CD1c-positive myeloid dendritic cell (primary cell): ENCODE measurements around the gene KRT14.
"Not testable (repeated sequence)": the region's sequence is repeated elsewhere in the genome, so short reads cannot be mapped to it uniquely, and the experiment has no call there.

Experiments used
- DNase-seq: peaks from one replicate; pipeline ENCODE4 v3.0.0-alpha.2; 2016; ENCODE audit errors: extremely low spot score

The KRT14 gene

DNA sequence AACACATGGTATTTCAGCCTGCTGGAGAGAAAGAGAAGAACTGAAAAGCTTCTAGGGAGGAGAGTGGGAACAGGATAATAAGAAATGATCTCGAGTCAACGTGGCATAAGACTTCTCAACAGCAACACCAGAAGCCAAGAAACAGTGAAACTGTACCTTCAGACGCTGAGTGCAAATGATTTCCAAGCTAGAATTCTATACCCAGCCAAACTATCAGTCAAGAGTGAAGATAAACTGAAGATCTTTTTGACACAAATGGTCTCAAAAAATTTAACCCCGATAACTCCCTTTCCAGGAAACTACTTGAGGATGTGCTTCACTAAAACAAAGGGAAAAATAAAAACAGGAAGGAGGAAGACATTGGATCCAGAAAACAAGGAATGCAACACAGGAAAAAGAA, 20.2 kb upstream of the KRT14 start:
- not testable (repeated sequence) for DNase-seq

GRCh38 chr17:41602524-41602923, 15.8 kb upstream of the KRT14 start:
- no peak for DNase-seq

DNA sequence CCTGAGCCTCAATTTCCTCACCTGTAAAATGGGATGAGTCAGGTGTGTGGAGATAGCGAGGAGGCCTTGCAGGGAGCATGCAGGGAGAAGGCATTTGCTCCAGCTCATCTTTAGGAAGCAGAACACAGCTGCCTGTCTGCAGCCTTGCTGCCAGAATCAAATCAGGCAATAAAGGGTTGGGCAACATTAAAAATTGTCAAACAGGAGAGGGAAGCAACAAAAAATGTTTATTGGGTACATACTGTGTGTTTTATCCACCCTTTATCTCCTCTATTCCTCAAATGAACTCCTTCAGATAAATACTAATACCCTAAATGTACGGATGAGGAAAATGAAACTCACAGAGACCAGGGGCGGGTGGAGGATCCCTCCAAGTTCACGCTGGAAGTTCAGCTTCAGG, 13.6 kb upstream of the KRT14 start:
- DNase-seq = no peak

DNA sequence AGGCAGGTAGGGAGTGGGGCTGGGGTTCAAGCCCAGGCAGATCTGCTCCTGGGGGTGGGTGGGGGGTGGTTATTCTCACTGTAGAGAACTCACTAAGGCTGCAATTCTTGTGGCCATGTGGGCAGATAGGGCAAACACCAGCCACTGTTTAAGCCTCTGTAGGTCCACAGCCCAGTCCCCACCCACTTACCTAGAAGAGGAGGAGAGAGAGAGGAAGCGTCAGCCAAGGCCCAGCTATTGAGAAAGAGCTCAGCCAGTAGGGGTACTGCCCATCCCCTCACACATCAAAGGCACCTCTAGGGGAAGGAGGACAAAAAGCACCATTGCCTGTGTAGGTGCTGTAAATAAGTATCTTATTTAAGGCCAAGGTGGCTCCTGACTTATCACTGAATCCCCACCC, 13.0 kb upstream of the KRT14 start:
- DNase-seq = no peak

GRCh38 chr17:41595585-41595984, 8.9 kb upstream of the KRT14 start:
- DNase-seq = no peak

DNA sequence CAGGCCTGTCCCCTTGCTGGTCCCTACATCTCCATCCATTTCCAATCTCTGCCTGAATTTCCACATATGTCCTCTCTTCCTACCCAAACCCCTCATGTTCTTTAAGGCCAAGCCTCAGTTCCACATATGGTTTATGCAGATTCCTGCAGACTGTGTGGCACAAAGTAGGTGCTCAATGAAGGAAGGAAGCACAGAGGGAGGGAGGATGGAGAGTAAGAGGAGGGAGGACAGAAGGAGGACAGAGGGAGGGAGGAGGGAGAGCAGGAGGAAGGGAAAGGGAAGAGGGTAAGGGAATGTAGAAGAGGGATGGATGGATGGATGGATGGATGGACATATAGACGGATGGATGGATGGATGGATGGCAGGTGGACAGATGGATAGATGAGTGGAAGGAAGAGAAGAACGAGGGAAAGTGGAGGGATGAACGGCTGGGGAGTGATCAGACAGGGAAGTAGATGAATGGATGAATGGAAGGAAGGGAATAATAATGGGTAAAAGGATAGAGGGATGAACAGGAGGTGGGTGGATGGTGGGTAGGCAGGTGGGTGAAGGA, 7.7 kb upstream of the KRT14 start:
- DNase-seq = no peak

DNA sequence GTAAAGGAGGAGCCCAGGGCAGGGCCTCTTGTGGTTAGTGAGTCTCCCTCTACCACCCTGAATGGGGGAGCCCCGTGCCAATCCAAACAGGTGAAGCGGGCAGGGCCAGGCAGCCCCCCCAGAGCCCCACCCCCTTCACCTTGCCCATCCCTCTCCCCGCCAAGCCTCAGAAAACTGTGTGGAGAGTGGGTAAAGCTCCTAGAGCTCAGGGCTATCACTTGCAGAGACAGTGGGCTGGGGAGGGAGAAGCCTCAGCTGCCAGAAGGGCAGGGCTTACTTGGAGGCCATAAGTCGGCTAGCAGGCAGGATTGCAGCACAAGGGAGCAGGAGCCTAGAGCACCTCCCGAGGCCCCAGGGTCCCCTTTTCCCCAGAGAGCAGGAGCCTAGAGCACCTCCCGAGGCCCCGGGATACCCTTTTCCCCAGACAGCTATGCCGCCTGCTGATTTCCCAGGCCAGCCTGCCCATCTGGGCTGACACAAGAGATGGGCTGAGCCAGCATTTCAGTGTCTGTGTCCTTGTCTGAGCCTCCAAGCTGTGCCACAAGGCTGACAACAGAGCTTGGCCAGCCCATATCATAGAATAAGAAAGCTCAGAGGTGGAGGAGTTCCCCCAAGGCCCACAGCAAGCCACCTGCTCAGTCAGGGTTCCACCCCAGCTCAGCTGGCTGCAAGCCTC, 6.7 kb upstream of the KRT14 start:
- no peak for DNase-seq

GRCh38 chr17:41592601-41593305, 6.1 kb upstream of the KRT14 start:
- no peak for DNase-seq

DNA sequence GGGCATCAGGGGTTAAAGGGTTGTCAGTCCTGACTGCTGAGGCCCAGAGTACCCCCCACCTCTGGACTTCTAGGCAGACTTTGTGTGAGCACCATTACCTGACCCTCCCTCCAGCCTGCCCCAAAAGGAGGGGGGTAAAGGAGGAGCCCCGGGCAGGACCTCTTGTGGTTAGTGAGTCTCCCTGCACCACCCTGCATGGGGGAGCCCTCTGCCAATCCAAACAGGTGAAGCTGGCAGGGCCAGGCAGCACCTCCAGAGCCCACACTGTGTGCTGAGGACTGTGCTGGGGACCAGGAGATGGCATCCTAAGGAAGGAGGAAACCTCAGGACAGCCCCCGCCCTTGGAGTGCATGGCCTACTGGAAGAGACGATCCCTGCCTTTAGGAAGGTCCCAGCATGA, 2.6 kb upstream of the KRT14 start:
- no peak for DNase-seq

- no peak for DNase-seq
Measured at GRCh38 chr17:41588126-41588810, 1.6 kb upstream of the KRT14 start.

DNA sequence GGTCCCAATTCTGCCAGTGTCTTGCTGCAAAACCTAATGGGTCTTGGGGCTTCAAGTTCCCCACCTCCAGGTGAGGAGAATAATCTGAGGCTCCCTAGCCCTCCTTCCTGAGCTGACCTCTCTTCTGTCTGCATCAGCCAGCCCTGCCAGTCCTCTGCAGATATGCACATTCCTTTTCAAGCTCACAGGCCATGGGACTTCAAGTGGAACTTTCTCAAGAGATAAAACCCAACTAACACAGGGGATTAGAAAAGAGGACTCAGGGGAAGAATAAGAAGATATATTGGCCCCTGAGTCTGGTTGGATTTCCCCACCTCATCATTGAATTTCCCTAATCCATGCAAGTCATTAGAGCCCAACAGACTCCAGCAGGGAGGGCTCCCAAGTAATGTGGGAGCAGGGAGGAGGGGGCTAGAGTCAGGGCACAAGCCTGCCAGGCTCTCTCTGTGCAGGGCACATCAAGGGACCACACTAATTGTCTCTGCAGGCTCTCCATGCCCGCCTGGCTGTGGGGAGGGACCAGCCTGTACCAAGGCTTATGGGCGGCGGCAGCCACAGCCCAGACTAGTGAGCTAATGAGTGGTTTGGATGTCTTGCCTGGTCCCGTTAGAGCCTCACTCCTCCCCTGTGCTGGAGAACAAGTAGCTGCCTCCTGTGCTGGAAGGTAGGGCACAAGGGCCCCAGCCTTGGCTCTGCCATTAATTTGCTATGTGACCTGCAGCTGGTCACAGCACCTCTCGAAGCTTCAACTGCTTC, 1.2 kb downstream of the KRT14 start:
- no peak for DNase-seq

DNA sequence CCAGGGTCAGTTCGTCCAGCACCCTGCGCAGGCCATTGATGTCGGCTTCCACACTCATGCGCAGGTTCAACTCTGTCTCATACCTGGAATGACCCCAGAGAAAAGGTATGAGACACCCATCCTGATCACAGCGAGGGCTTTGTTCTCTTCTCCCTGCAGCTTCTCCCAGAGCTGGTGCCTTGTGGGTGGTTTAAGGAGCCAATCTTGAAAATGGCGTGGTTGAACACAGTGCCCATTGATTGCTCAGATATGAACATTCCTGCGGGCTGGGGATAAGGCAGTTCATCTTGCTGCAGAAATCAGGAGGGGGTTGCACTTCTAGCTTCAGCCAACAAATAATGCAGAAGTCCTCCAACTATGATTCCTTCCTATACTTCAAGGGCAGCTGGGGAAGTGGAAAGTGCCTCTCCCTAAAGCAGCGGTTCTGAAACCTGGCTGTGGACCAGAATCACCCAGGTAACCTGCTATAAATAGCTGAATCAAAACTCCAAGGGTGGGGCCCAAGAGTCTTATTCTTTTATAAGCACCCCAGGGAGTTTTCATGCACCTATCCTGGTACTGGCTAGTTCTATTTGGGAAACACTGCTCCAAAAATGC, 2.3 kb downstream of the KRT14 start:
- DNase-seq = not testable (repeated sequence)

- DNase-seq = no peak
Measured at GRCh38 chr17:41583137-41584127, 3.3 kb downstream of the KRT14 start.

- not testable (repeated sequence) for DNase-seq
Measured at GRCh38 chr17:41582061-41582968, 4.4 kb downstream of the KRT14 start.

GRCh38 chr17:41581366-41582060, 5.2 kb downstream of the KRT14 start:
- DNase-seq = no peak

DNA sequence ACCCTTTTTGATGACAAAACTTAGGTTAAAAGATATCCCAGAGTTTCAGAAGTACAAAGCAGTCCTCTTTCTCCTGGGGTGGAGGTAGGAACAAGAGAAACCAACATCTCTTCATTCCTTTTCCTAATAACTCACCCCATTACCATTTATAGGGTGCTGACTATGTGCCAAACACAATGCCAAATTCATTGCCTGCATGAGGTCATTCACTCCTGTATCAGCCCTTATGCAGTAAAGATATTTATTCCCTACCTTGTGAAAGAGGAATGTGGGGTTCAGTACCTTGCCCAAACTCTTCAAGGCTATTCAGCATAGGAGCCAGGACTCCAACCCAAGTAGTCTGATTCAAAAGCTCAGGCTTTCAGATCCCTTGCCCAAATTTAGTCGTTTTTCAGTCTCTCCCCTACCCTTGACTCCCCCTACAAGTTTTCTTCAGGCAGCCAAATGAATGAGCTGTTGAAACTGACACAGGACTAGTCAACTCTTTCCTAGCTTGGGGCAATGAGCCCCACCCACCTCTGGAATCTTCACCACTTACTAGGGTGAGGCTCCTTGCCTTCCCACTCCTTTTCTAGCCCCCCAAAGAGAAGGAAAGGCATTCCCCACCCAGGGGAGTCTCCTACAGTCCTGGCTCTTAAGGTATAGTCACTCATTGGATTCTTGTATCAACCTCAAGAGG, 5.9 kb downstream of the KRT14 start:
- DNase-seq = no peak

GRCh38 chr17:41580244-41580575, 6.5 kb downstream of the KRT14 start:
- DNase-seq = no peak
